Astrocyte of the cerebellum (primary cell): ENCODE data around the gene ZNF700.
"Not testable (repeated sequence)": the region's sequence is repeated elsewhere in the genome, so short reads cannot be mapped to it uniquely, and the experiment has no call there.

Experiments
- DNase-seq: peaks from one replicate; pipeline ENCODE4 v3.0.0-alpha.2; 2011; ENCODE audit warnings: low read depth
- H3K4me3 ChIP-seq: 2 replicates; pipeline ENCODE4 v1.5.1; 2011; ENCODE audit warnings: mild to moderate bottlenecking, low read depth, low read length, moderate library complexity
- CTCF ChIP-seq: IDR thresholded peaks from 2 replicates; pipeline ENCODE4 v1.5.1; 2012; ENCODE audit warnings: low read length, low read depth, moderate library complexity, mild to moderate bottlenecking; ENCODE audit errors: missing control alignments
- in situ Hi-C: cut with HindIII; loops from 2 replicates; pipeline ENCODE4 v1.10.0; 2017; ENCODE audit warnings: low sequenced_read_pairs

ZNF700 gene

DNA sequence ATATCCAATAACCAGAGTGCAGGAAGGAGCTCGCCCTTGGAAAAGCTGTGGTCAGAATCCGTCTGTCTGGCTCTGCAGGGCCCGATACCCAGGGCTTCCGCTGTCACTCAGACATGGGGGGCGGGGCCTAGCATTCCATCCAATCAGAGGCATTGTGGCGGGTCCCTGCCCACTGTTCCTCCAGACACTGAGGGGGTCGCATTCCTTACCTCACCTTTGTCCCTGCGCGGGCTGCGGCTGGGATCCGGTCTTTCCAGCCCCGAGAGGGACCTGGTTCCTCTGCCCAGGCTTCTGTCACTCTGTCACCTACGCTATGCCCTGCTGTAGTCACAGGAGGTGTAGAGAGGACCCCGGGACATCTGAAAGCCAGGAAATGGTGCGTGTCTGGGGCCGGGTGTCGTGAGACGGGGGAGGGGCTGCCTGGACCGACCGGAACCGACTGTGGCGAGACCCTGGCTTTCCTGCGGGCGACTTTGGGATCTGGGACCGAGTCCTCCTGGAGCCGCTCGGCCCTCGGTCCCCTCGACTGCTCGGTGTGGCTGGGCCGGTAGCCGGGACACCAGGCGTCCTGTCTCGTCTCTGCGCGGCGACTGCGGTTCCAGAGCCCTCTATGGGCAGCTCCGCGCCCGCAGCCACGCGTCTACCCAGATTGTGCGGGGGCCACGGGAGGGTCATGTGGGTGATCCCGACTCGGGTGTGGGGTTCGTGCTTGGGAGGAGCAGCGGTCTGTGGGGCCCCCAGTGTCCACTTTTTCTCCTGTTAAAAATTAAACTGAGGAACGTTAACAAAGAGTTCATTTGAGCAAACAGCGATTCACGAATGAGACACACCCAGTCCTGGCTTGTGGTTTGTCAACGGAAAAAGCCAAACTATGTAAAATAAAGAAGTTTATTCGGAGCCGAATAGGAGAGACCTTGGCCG is 37.0 kb upstream of the ZNF700 start, which contains the start of gene ZNF69:
TSS of gene ZNF69 (plus strand) at position 172 of the 921 bp plus-strand sequence. CDS start at position 314, 142 bp downstream.
- peak; percentile 27 for DNase-seq
- peak within 1 kb of the TSS; percentile 74 for H3K4me3 ChIP-seq

GRCh38 chr19:11889901-11890300 is 35.0 kb upstream of the ZNF700 start:
- peak; percentile 36 for DNase-seq
- H3K4me3 ChIP-seq, in situ Hi-C loops: not testable (repeated sequence)

More for the DNA sequence above, 37.0 kb upstream of the ZNF700 start, which contains the start of gene ZNF69:
- in situ Hi-C loops: no loop called here
- TF ChIP-seq CTCF: peak; percentile 22

GRCh38 chr19:11890634-11891033 is 34.3 kb upstream of the ZNF700 start:
- no peak for DNase-seq
- in situ Hi-C loops: no loop called here
- no peak overlapping the region for H3K4me3 ChIP-seq
- no peak for TF ChIP-seq CTCF

- no peak overlapping the region for H3K4me3 ChIP-seq
- no peak for TF ChIP-seq CTCF
- in situ Hi-C loops: no loop called here
- no peak for DNase-seq
These were observed 30.1 kb upstream of the ZNF700 start for GRCh38 chr19:11894851-11895250.

- no peak for TF ChIP-seq CTCF
- DNase-seq: no peak
- H3K4me3 ChIP-seq: no peak overlapping the region
- in situ Hi-C loops: no loop called here
These were observed 22.7 kb upstream of the ZNF700 start for GRCh38 chr19:11902228-11902627.

GRCh38 chr19:11905928-11906327 is 19.0 kb upstream of the ZNF700 start:
- H3K4me3 ChIP-seq: no peak overlapping the region
- in situ Hi-C loops: no loop called here
- no peak for TF ChIP-seq CTCF
- DNase-seq: no peak

GRCh38 chr19:11911937-11912336 is 13.0 kb upstream of the ZNF700 start:
- in situ Hi-C loops: not testable (repeated sequence)

GRCh38 chr19:11914417-11915051 is 10.4 kb upstream of the ZNF700 start:
- DNase-seq, in situ Hi-C loops, H3K4me3 ChIP-seq: not testable (repeated sequence)

More at GRCh38 chr19:11911937-11912336, 13.0 kb upstream of the ZNF700 start:
- H3K4me3 ChIP-seq, DNase-seq: not testable (repeated sequence)
